Left renal pelvis (tissue), 4 donors: Measurements from ENCODE around the gene MOXD1. TPM values are rescaled to one million over a fixed set of nuclear protein-coding genes. Genes with fewer than 3 reads are reported as not detected.

ENCODE experiments used
- DNase-seq, 4 donors: peaks; one replicate each; pipeline ENCODE4 v3.0.0-alpha.2; 2013; ENCODE audit warnings: low read depth in 4 of 4, low spot score in 3 of 4
- polyA plus RNA-seq, 4 donors: library from polyadenylated mRNA; unstranded; fragments of 120-200 nt; gene quantifications; one replicate each; pipeline ENCODE4 v1.2.1, GENCODE V29; 2013; ENCODE audit not compliant: insufficient read length in 4 of 4

MOXD1 gene
- polyA plus RNA-seq, 4 donors, result 193 to 481 (median 263) TPM

DNA sequence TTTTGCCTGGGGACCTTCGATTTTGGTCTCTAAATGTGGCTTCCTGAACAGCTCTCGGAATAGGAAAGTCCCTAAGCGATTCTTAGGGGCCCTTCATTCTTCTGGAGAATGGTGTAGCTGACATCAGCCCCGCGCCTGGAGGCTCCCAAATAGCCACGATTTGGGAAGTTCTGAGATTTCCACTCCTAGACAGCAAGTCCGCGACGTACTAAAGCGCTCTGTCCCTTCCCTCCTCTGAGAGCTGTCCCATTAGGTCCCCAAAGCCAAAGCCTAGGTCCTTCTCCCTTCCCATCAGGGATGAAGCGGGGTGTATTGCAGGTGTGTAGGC, 756 bp downstream of the MOXD1 start:
- no peak for DNase-seq

DNA sequence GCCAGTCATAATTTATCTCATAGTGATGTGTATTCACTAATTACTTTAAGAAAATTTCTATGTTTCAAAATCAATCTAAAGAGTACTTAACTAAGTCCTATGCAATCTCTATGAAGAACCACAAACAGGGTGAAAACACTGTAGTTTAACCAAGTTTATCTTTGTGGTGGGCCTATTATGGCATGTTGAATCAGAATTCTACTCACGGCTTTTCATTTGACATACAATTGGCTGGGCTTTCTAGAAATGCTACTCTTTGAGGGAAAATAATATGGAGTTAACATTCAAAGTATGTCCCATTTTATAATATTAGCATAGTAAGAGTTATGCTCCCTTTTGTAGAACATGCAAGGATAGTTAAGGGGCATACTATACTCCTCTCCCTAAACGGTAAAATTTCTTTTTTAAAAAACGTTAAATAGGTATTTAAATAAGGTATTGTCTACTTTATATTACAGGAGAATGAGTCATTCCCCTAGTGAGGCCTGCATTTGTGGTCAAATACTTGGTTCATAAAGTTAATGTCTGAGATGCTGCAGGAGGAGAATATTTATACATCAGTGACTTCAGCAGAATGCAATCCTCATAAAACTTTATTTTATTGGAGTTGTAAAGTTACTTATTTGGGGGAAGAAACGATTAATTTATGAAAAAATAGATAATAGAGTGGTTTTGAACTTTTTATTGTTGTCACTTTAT, 1.8 kb downstream of the MOXD1 start:
- DNase-seq, result no peak

DNA sequence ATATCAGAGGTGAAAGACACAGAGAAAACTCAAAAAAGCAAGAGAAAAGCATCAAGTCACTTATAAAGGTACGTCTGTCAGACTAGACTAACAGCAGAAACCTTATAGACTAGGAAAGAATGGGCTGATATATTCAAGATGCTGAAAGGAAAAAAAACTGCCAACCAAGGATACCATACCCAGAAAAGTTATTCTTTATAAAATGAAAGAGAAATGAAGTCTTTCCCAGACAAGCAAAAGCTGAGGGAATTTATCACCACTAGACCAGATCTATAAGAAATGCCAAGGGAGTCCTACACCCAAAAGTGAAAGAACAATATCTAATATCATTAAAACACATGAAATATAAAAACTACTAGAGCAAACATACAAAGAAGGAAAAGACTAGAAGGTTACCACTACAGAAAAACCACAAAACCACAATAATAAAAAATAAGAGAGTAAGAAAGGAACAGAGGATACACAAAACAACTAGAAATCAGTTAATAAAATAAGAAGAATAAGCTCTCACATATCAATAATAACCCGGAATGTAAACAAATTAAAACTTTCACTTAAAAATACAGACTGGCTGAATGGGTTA, 6.2 kb downstream of the MOXD1 start:
- no peak for DNase-seq

DNA sequence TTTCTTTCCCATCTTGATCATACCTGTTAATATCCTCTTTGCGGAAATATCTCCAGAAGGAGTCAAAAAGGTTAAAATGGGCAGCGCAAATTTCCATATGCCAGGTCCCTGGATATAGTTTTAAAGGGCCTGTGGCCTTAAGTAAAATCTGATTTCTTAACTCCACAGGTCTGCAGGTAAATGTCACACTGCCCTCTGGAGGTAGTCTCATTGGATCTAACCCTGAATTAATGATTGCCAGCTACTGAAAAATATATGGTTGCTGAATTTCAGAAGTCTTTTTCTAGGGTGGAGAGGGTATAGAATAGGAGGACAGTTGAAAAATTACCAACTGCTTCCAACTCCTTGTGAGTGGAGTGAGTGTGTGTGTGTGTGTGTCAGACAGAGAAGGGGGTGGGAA, 8.5 kb downstream of the MOXD1 start:
- no peak for DNase-seq

DNA sequence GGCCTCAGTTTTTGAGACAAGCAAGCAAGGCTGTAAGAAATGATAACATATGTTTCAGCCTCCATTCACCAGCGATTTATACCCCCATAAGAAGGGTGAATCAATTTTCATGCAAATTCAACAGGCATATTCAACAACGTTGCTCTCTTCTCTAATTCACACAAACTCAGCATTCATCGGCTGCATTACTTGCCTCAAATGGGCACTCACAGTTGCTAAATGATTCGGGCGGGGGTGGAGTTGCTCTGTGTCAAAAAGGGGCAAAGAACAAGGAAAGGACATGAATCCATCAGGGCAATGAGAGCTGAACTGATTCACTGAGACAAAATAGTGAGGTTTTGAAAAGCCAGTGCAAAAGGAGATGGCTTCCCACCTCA, 9.0 kb downstream of the MOXD1 start:
- no peak for DNase-seq

DNA sequence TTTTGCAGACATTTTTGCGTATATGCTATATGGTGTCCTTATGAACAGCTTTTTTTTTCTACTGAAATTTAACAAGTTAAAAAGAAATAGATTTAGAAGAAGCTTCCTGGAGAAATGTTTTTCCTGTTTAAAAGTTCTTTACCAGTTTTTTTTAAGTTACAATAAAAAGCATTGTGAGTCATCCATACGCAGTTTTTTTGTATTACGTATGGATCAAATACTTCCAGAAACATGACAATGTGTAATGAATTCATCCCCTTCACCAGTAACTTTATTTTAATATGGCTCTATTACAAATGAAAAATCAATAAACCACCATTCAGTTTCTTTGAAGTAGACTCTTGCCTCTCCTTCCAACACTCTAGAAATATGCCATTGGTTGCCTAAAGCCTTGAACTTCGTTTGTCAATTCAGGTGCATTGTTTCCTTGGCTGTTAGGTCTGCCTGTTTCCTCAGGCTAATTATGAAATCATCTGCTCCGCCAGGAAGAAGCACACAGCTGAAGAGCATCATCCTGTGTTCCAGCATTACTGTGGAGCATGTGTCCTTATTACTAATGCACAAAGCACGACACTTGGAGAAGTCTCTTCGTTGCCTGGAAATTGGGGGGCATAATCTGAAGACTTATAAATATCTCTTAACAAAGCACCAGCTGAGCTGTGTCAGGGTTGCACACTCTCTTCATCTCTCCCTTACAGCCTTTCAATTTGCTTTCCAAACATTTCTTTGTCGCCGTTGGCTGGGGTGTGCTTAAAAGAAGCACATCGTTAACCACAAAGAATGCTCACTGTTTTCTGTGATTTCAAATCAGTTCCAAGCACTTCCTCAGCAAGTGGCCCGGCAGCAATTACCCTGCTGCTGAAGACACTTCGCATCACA, 9.6 kb downstream of the MOXD1 start:
- peak in 2 of 4 donors; percentile 54 to 66 for DNase-seq

DNA sequence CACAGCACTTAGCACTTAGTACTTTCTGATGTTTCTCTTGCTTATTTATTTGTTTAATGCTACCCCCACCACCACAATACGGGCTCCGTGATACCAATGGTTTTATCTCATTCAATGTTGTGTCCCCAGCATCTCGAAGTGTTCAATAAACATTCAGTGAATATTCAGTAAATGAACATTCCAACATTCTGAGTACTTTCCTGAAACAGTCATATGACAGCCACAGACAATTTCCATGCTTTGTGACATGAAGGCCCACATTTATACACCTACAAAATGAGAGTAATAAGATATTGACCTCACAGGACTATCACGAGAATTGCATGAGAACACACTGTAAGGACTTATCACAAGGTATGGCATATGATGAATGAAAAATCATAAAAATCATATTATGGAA, 10.8 kb downstream of the MOXD1 start:
- DNase-seq, result no peak

DNA sequence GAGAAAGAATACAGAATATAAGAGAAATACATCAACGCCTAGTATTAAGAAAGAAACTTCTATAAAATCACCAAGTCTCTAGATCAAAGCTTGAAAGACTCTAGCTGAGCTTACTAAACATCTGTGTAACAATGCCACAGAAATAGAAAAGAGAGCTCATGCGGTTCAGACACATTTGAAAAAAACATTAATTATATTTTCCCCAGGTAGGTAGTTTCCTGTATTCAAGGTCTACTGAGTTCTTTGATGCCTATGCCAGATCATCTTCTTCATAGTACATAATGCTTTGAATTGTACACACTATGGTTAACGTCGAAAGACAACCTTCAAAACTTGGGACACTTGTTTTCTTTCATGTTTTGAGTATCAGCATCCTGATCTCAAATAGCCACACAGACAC, 11.3 kb downstream of the MOXD1 start:
- DNase-seq, result no peak

DNA sequence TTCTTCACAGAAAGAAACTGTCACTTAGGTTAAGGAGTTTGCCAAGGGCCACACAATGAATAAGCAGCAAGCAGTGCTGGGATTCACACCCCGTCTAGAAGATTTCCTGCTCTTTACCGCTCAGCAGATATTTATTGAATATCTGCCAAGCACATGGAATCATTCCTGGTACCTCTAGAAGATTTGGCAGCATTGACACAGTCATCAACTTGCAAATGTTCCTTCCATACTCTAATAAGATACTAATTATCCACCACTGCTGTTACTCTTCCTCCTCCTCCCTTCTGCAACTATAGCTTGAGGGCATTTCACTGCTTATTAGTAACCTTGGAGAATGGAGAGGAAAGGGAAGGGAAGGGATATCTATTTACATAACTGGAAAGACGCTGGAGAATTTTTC, 13.0 kb downstream of the MOXD1 start:
- DNase-seq, result no peak

DNA sequence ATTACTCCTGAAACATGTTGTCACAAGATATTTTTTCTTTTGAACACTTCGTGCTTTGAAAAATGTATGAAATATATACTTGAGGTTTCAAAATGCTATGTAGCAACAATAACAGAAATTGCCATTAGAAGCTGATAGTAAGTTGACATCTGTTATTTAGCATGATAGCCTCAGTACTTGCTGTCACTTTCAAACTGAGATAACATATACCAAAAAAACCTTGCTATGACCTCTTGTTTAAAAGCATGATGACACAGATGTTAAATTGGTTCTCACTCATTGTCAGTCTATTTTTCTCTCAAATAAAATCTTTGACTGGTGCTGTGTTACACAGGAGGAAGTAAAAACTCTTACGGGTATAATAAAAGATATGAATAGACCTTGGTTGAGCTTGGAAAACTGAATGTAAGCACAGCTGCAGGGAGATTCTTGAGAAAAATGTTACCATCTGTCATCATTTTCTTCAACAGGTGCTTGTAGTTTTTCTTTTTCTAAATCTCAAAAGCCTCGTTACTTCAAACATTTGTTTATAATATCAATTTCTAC, 18.6 kb downstream of the MOXD1 start:
- DNase-seq, result no peak

DNA sequence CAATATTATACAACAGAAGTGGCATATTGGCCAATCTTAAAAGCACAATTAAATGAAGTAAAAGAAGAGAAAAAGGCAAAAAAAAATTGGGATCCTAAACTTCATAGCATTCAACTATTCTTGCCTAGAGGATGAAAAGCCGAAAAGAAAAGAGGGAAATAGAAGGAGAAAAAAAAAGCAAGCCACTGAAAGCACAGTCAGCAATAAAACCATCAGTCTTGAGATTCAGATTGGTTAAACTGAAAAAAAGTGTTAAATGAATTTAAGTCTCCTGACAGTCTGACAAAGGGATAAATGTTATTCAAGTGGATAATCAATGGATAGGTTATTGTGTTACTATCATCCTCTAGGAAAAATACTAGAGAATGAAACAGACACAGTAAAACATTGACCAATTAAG, 19.9 kb downstream of the MOXD1 start:
- no peak for DNase-seq

DNA sequence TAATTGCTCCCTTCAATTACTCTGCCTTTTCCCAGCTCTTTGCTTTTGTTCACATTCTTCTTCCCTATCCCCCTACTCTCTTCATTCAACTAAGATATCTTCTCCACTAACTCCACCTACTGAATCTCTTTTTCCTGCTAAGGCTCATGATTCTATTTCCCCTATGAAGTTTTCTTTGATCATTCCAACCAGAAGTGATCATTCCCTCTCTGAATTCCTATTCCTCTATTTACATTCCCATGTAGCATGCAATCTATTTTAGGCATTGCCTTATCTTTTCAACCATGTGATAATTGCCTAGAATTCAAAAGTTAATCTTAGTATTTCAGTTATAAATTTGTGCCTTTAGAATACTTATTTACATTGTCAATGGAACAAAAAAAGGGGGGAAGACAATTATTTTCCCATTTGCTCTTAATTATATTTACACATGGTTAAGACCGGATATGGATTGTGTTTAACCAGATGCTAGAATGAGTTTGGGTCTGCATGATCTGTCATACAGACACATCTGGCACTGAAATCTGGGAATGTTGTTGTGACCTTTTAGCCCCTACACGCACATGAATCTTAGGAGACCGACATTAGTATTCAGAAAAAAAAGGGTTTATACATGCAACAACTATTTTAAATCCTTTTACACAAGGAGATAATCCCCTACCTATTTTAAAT, 20.8 kb downstream of the MOXD1 start:
- no peak for DNase-seq

DNA sequence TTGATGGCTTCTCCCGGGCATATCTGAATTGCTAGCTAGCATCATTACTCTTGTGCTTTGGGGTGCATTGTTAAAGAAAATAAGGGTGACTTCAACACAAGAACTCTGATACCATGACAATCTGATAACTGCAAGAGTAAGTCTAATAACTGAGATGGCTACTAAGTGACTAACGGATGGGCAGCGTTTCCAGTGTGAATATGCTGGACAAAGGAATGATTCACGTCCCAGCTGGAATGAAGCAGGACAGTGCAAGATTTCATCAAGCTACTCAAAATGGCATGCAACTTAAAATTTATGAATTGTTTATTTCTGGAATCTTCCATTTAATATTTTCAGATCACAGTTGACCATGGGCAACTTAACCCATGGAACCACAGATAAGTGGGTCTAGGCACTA, 31.7 kb downstream of the MOXD1 start:
- no peak for DNase-seq

DNA sequence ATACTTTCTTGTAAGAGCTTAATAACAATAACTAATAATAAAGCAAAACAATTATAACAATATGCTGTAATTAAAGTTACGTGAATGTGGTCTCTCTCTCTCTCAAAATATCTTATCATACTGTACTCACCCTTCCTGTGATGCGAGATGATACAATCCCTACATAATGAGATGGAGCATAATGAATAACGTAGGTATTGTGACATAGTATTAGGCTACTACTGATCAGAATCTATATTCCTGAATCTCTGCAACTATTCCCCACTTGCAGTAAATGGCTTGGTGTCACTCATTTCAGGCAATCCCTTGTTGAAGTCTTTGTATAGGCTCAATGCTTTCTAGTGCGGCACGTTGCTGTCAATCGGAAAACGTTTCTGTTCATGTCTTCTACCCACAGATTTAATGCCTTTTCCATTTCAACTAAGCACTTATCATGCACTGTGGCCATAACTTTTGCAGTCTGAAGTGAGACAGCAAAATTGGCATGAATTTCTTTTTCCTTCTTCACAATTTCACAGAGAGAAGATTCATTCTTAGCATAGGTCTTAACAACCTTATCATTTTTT, 32.3 kb downstream of the MOXD1 start:
- DNase-seq, result no peak

DNA sequence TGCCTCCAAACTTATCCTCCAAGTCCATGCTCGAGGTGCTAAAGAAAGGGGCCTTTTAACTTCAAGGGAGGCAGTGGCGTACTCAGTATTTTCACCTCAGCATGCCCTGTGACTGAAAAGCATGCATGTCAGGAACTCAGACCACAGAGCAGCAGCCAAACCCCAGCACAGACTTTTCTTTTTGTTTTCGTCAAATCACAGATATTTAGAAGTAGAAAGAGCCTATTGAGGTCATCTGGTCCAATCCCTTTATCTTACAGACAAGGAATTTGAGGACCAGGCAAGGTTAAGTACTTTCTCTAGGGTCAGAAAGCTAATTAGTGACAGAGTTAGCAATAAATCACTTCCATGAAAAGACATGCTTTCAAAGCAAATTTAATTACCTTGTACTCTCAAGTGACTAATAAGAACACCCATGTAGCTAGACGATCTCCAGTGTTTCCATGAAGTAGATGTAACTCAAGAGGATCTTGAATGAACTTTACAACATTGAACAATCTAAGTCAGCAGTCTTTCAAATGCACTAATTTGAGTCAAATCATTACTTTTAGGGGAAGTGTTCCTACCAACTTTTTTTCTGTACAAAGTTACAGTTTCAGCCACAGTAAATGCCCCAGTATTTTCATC, 35.9 kb downstream of the MOXD1 start:
- DNase-seq, result no peak

DNA sequence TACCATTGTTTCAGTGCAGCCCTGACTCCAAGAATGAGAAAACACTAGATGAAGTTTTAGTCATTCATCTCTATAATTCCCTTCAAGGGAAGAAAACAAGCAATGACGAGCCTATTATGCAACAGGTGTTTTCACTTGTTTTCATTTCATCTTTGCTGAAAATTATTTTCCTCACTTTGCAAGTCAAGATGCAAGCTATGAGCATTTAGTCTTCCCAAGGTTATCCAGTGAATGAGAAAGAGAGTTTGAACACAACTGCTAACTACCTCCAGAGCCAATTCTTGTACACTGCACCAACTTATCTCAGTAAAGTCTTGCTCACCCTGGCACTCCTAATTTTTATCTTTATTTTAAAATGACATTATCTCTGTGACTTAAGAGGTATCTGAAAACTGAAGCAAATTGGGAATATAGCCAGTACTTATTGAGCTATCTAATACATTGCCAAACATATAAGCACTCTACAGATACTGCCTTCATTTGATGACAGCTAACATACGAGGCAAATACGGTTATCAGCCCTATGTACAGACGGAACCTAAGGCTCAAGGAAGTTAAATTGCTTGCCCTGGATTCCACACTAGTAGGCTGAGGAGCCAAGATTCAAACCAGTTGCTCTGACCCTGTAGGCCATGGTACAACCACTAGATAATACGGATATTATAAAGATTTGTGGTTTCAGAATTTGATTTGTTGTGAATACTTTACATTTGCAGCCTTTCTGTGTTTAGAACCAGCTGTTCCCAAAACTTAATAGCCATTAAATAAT, 36.8 kb downstream of the MOXD1 start:
- no peak for DNase-seq

DNA sequence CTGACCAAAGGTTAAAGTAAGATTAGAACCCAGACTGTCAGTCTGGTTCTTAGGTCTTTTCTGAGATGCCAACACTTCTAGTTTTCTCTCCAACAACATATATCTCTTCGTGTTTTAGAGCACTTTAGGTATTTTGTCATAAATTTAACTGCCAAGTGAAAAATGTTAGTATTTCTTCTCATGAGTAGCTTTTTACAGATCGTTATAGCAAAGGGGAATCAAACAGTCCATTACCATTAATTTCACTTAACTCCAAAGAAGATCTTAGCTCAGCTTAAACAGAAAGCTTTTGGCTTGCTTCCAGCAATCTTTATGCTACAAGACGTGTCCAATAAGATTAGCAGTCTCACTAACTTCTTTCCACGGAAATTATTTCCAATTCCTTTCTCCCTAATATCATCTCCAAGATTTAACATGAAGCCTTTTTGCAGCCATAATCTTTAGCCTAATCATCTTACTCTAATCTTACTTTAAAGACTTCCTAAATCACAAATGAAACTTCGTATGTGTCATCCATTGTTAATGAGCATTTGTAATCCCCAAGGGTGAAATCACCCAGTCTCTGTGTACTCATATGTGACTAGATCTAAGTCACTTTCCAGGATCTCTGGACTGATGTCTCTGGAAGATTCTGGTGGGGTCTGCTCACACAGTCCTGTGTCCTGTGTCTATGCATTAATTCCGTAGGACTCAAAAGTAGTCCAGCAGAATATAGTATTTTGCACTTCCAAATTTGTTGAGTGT, 38.7 kb downstream of the MOXD1 start:
- no peak for DNase-seq

DNA sequence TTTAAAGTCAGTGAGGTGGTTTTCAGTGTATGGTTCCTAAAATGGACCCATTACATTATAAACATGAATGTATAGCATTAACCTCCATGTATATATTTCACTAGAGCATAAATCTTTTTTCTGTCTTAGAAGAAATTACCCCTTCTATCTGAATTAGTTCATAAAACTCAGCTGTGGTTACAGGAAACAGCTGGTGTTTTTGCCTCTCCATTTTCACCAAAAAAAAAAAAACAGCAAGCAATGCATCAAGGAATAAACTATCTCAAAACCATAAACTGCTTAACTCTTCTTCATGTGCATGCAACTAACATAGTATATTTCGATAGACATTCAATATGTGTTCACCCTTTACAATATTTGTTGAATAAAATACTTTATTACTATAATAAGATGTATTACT, 40.2 kb downstream of the MOXD1 start:
- no peak for DNase-seq

DNA sequence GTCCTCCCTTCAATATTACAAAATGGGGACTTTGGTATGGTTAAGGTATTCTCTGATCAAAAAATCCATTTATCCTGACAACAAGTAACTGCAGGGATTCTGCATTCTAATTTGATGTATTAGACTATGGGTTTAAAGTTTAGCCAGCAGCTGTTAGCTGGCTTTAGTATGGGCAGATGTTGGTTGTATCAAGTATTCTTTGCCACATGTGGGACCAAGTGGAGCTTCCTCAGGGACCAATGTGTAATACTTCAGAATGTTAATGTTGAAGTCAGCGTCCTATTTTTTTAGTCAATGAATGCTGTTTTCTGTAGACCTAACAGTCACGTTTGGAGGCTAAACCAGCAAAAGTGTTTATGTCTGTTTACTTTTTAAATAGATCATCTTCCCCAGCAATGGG, 41.4 kb downstream of the MOXD1 start:
- no peak for DNase-seq
